Measurements from ENCODE around the gene NKX2-1.

The NKX2-1 gene

GRCh38 chr14:36467332-36467731, 52.7 kb downstream of the NKX2-1 start:
- ATAC-seq, result no peak
- TF ChIP-seq TSHZ2 (CRISPR knock-in tag; IDR thresholded peaks at IDR 0.05), result no peak
